Measurements from ENCODE around the gene MTUS2.

GRCh38 chr13:29508876-29509252 is 688.7 kb downstream of the MTUS2 start:
- no peak for TF ChIP-seq CTCF (conservative IDR thresholded peaks at IDR 0.05; ENCODE audit: low read depth in 2 of 2)
- TF ChIP-seq EZH2 (IDR thresholded peaks at IDR 0.05; ENCODE audit: low read depth, unreplicated experiment) = no peak
- TF ChIP-seq EZH2phosphoT487 (IDR thresholded peaks at IDR 0.05; ENCODE audit: unreplicated experiment) = no peak
- TF ChIP-seq JUNB (IDR thresholded peaks at IDR 0.05; ENCODE audit: unreplicated experiment) = no peak
- no peak for TF ChIP-seq REST (IDR thresholded peaks at IDR 0.05; ENCODE audit: unreplicated experiment)
- no peak for TF ChIP-seq POLR2AphosphoS5 (IDR thresholded peaks at IDR 0.05; ENCODE audit: low read depth)
- no peak for TF ChIP-seq ZNF462 (CRISPR knock-in tag; IDR thresholded peaks at IDR 0.05)
- TF ChIP-seq ZNF331 (CRISPR knock-in tag; IDR thresholded peaks at IDR 0.05; ENCODE audit: low read depth) = no peak
- TF ChIP-seq CREB1 (CRISPR knock-in tag; IDR thresholded peaks at IDR 0.05; ENCODE audit: low read depth) = no peak
- no peak for TF ChIP-seq ETS1 (IDR thresholded peaks at IDR 0.05)
